Astrocyte of the spinal cord (primary cell): ENCODE results near the gene PRKD2.

Experiments
- DNase-seq: peaks from one replicate; pipeline ENCODE4 v3.0.0; 2011; ENCODE audit warnings: low read depth, low spot score
- H3K4me3 ChIP-seq: 2 replicates; pipeline ENCODE4 v1.5.1; 2011; ENCODE audit warnings: low read depth, mild to moderate bottlenecking, low read length, moderate library complexity
- CTCF ChIP-seq: IDR thresholded peaks from 2 replicates; pipeline ENCODE4 v1.5.1; 2012; ENCODE audit warnings: low read depth, mild to moderate bottlenecking, low read length, inconsistent platforms
- in situ Hi-C: cut with HindIII; loops from 2 replicates; pipeline ENCODE4 v1.10.0; 2017; ENCODE audit warnings: low sequenced_read_pairs

PRKD2 gene

GRCh38 chr19:46730187-46730586, 13.3 kb upstream of the PRKD2 start:
- TF ChIP-seq CTCF = no peak

GRCh38 chr19:46729696-46730095, 12.8 kb upstream of the PRKD2 start:
- in situ Hi-C loops = no loop called here
- H3K4me3 ChIP-seq = no peak overlapping the region
- TF ChIP-seq CTCF = no peak
- DNase-seq = no peak

More at GRCh38 chr19:46730187-46730586, 13.3 kb upstream of the PRKD2 start:
- no peak for DNase-seq
- no peak overlapping the region for H3K4me3 ChIP-seq
- in situ Hi-C loops = no loop called here

- in situ Hi-C loops = no loop called here
- H3K4me3 ChIP-seq = no peak overlapping the region
- peak; percentile 98 for TF ChIP-seq CTCF
- DNase-seq = peak; percentile 48
These were observed 11.9 kb upstream of the PRKD2 start for GRCh38 chr19:46728693-46729339.

GRCh38 chr19:46728208-46728607, 11.3 kb upstream of the PRKD2 start:
- no peak for DNase-seq
- no peak for TF ChIP-seq CTCF
- in situ Hi-C loops = no loop called here
- H3K4me3 ChIP-seq = no peak overlapping the region

- in situ Hi-C loops = no loop called here
- no peak for TF ChIP-seq CTCF
- no peak overlapping the region for H3K4me3 ChIP-seq
- DNase-seq = no peak
These were observed 10.8 kb upstream of the PRKD2 start for GRCh38 chr19:46727757-46728156.

- no peak overlapping the region for H3K4me3 ChIP-seq
- TF ChIP-seq CTCF = no peak
- in situ Hi-C loops = no loop called here
- no peak for DNase-seq
These were observed 10.1 kb upstream of the PRKD2 start for GRCh38 chr19:46726971-46727501.
